Mucosa of gallbladder (tissue), 1 donor: ENCODE data around the gene HS1BP3. TPM values are rescaled to one million over a fixed set of nuclear protein-coding genes. Genes with fewer than 3 reads are reported as not detected.

Experiments used
- DNase-seq: peaks from one replicate; pipeline ENCODE4 v3.0.0-alpha.2; 2020; ENCODE audit warnings: low spot score
- total RNA-seq: library from RNA; stranded (reverse); gene quantifications from one replicate; pipeline ENCODE4 v1.2.1, GENCODE V29; 2021
- donor health status: DM: no; HTN: no; CAD: no.

Gene HS1BP3
- total RNA-seq, 1 donor from 2014 or later, result 50.3 TPM

GRCh38 chr2:20599861-20600461 is 50.9 kb downstream of the HS1BP3 start:
- no peak for DNase-seq

- peak; percentile 49 for DNase-seq
These were observed 51.8 kb downstream of the HS1BP3 start for GRCh38 chr2:20599001-20599600.

- DNase-seq, result no peak
These were observed 53.1 kb downstream of the HS1BP3 start for GRCh38 chr2:20597860-20598183.

- peak; percentile 71 for DNase-seq
These were observed 53.7 kb downstream of the HS1BP3 start for GRCh38 chr2:20596973-20597859.

- no peak for DNase-seq
These were observed 54.5 kb downstream of the HS1BP3 start for GRCh38 chr2:20596193-20596972.

GRCh38 chr2:20595439-20596192 is 55.3 kb downstream of the HS1BP3 start:
- no peak for DNase-seq

GRCh38 chr2:20594957-20595356 is 55.9 kb downstream of the HS1BP3 start:
- no peak for DNase-seq

- DNase-seq, result no peak
These were observed 56.7 kb downstream of the HS1BP3 start for GRCh38 chr2:20594048-20594750.

- DNase-seq, result peak; percentile 75
These were observed 57.5 kb downstream of the HS1BP3 start for GRCh38 chr2:20593072-20594034.

GRCh38 chr2:20592106-20593071 is 58.5 kb downstream of the HS1BP3 start:
- DNase-seq, result no peak

GRCh38 chr2:20590704-20591515 is 60.0 kb downstream of the HS1BP3 start:
- DNase-seq, result peak; percentile 24

- no peak for DNase-seq
These were observed 60.8 kb downstream of the HS1BP3 start for GRCh38 chr2:20589975-20590703.

- no peak for DNase-seq
These were observed 61.7 kb downstream of the HS1BP3 start for GRCh38 chr2:20588918-20589871.

GRCh38 chr2:20585710-20586594 is 64.9 kb downstream of the HS1BP3 start:
- no peak for DNase-seq

- no peak for DNase-seq
These were observed 65.6 kb downstream of the HS1BP3 start for GRCh38 chr2:20585359-20585709.
